Nephron progenitor cell (in vitro differentiated cells): ENCODE measurements around the gene NREP.
A peak's percentile ranks its signal among the peaks of the same experiment; 100 is the strongest.

Source experiments
- DNase-seq: peaks from one replicate; pipeline ENCODE4 v3.0.0; 2021
- H3K27ac Mint-ChIP-seq: 2 replicates; pipeline ENCODE4 v1.8.0; 2021; ENCODE audit warnings: mild to moderate bottlenecking, moderate library complexity, mixed read lengths
- H3K27me3 Mint-ChIP-seq: 2 replicates; pipeline ENCODE4 v1.8.0; 2021; ENCODE audit warnings: mild to moderate bottlenecking, low read depth, mixed read lengths; ENCODE audit not compliant: poor library complexity
- H3K36me3 Mint-ChIP-seq: 2 replicates; pipeline ENCODE4 v1.8.0; 2021; ENCODE audit warnings: low read depth, mixed read lengths
- H3K4me1 Mint-ChIP-seq: 2 replicates; pipeline ENCODE4 v1.8.0; 2021; ENCODE audit warnings: mixed read lengths
- H3K4me3 Mint-ChIP-seq: 2 replicates; pipeline ENCODE4 v1.8.0; 2021; ENCODE audit warnings: mild to moderate bottlenecking, moderate library complexity, mixed read lengths
- H3K9me3 Mint-ChIP-seq: 2 replicates; pipeline ENCODE4 v1.8.0; 2021; ENCODE audit warnings: mild to moderate bottlenecking, moderate library complexity, mixed read lengths
- TF ChIP-seq, protein P1 (sequence below): fragments of 200-600 bp; sonication (generic); IDR thresholded peaks from 2 replicates; pipeline ENCODE4 v1.5.0; 2021; ENCODE audit warnings: antibody characterized with exemption

The NREP gene

DNA sequence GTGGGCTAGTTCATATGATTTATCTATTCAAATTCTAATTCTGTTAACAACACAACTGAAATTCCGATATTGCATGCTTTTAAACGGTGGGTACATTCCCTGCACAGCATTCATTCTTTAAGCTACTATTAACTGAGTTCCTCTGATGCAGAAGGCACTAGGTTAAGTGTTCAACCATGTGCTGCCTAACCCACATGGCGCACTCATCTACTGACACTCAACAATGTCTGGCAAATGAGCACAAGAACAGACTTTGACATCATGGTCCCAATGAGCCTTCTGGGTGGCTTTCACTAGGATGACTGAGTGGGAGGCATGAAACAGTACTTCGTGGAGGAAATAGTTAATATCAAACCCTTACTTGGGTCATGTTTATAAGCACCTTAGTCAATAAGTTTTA is 10.2 kb downstream of the NREP start:
- no peak for DNase-seq
- H3K27ac Mint-ChIP-seq: peak overlapping the region; percentile 34
- H3K36me3 Mint-ChIP-seq: peaks cover 88% of the 10 kb centered on the region
- H3K27me3 Mint-ChIP-seq: peaks cover 3% of the 10 kb centered on the region
- peaks cover 4% of the 10 kb centered on the region for H3K9me3 Mint-ChIP-seq
- peaks cover 89% of the 10 kb centered on the region for H3K4me1 Mint-ChIP-seq
- H3K4me3 Mint-ChIP-seq: peak overlapping the region; percentile 33
- TF ChIP-seq, protein P1, sequence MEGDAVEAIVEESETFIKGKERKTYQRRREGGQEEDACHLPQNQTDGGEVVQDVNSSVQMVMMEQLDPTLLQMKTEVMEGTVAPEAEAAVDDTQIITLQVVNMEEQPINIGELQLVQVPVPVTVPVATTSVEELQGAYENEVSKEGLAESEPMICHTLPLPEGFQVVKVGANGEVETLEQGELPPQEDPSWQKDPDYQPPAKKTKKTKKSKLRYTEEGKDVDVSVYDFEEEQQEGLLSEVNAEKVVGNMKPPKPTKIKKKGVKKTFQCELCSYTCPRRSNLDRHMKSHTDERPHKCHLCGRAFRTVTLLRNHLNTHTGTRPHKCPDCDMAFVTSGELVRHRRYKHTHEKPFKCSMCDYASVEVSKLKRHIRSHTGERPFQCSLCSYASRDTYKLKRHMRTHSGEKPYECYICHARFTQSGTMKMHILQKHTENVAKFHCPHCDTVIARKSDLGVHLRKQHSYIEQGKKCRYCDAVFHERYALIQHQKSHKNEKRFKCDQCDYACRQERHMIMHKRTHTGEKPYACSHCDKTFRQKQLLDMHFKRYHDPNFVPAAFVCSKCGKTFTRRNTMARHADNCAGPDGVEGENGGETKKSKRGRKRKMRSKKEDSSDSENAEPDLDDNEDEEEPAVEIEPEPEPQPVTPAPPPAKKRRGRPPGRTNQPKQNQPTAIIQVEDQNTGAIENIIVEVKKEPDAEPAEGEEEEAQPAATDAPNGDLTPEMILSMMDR: no peak

DNA sequence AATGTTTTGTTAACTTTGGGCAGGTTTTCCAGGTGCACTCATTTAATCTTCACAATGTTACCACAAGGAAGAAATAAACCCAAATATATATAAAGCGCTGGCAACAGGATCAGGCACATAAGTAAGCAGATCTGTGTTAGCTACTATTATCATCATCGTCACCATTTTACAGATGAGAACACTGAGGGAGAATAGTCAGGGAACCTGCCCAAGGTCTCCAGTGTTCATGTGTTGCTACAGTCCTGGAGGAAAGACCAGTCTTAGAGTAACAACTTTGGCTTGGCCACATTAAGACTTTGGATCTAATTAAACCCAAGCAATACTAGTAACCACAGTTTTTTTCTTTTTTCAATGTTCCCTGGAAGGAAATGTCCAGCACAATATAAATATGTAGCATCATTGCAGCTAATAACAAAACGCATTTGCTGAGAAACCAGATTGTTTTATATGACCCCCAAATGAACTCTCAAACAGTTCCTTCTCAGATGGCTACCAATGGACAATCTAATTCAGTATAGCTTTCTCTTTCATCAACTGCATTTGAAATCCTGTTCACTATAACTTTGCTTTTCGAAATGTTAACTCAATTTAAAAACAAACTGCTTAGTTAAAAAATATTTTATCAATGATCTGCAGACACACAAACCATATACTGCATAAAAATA is 11.8 kb downstream of the NREP start:
- Mint-ChIP-seq H3K4me1 (peaks cover 100% of the 10 kb centered on the region), H3K27ac (peak overlapping the region; percentile 80)

DNA sequence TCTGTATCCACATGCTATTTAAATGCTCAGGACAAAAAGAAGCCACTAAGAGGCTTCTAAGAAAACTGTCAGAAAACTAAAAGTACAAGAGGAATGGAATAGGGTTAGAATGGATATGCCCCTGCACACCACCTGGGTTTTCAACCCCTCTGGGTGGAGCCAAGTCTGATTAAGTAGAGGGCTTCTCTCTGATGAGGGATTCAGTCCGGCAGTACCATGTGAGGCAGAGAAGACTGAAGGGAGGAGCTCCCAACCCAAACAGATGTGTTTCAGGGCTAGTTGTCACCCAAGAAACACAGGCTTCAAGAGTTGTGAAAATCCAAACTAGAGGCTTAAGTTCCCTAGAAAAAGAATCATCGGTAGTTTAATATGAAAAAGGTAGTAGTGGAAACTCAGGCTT is 12.5 kb downstream of the NREP start:
- Mint-ChIP-seq H3K4me1 (peaks cover 99% of the 10 kb centered on the region), H3K27ac (peak overlapping the region; percentile 80), H3K9me3 (no peaks in the 10 kb centered on the region), H3K27me3 (peaks cover 2% of the 10 kb centered on the region), H3K36me3 (peaks cover 88% of the 10 kb centered on the region), H3K4me3 (peak overlapping the region; percentile 26)
- no peak for DNase-seq
- TF ChIP-seq, protein P1: no peak

More for the DNA sequence above, 11.8 kb downstream of the NREP start:
- Mint-ChIP-seq H3K36me3 (peaks cover 88% of the 10 kb centered on the region), H3K9me3 (no peaks in the 10 kb centered on the region), H3K4me3 (no peak overlapping the region), H3K27me3 (peaks cover 3% of the 10 kb centered on the region)
- DNase-seq: no peak
- TF ChIP-seq, protein P1: no peak

DNA sequence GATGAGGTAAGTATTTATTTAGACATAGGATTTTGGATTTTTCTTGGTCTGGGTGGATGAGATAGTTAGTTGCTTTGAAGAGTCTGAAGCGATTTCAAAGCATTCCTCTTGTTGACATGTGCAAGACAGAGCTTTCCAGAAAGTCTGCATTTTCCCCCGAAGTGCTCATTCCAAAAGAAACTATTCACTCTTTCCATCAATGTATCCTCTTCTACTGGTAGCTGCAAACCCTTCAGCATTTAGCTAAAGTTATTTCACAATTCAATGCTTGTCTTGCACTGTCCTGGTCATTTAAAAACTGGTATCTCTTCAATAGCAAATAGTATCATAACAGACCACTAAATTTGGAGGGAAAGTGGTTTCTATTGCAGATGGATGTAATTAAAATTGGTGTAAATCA is 13.0 kb downstream of the NREP start:
- peak overlapping the region; percentile 86 for H3K27ac Mint-ChIP-seq
- H3K27me3 Mint-ChIP-seq: no peaks in the 10 kb centered on the region
- no peak overlapping the region for H3K4me3 Mint-ChIP-seq
- H3K36me3 Mint-ChIP-seq: peaks cover 88% of the 10 kb centered on the region
- no peak for DNase-seq
- H3K9me3 Mint-ChIP-seq: no peaks in the 10 kb centered on the region
- TF ChIP-seq, protein P1: no peak
- peaks cover 99% of the 10 kb centered on the region for H3K4me1 Mint-ChIP-seq

DNA sequence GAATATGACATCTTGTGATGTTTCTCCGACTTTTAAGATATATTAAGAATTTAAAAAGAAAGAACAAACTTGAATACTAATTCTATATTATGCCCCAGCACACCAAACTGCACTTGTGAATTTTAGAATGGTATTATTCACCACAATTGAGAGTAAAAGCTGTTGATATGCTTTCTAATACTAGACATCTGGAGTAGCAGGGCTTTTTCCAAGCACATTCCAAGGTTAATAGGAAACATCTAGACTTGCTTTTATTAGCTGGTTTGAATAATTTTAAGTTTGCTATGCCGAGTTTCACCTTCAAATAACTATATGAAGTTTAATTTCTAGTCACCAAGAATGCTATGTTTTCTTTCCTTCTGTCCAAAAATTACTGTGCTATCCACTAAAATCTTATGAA is 13.5 kb downstream of the NREP start:
- TF ChIP-seq, protein P1: no peak
- Mint-ChIP-seq H3K36me3 (peaks cover 88% of the 10 kb centered on the region), H3K27ac (peak overlapping the region; percentile 86), H3K4me3 (peak overlapping the region; percentile 20), H3K9me3 (no peaks in the 10 kb centered on the region), H3K4me1 (peaks cover 99% of the 10 kb centered on the region), H3K27me3 (no peaks in the 10 kb centered on the region)
- DNase-seq: no peak
